ENCODE measurements around the gene ECE1.

- TF ChIP-seq CTCF (IDR thresholded peaks at IDR 0.05) (no peak), POLR2A (IDR thresholded peaks at IDR 0.05) (no peak)
These were observed 102.0 kb downstream of the ECE1 start for GRCh38 chr1:21188235-21188634.
